ENCODE data around the gene RBM20. TPM values are rescaled to one million over a fixed set of nuclear protein-coding genes. Genes with fewer than 3 reads are reported as not detected.

The RBM20 gene
- polyA plus RNA-seq, 1 donor: 0.96 TPM

DNA sequence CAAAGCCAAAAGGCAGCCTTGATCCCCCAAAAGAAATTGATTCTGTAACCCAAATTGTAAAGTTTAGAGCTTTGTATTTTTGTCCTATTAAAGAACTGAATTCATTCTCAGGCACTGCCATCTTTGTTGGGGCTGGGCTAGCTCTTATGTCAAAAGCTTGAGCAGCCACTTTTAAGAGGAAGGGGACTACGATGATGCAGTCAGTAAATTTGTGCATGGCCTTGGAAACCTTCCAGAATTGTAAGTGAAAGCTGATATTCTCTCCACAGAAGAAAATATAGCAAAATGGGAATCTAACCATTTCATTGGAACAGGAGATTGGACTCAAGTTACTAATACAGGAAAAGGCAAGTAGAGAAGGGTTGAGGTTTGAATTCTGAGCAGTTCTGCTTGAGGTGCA, 50.1 kb downstream of the RBM20 start:
- H3K4me1 ChIP-seq (ENCODE audit: control insufficient read depth, insufficient read depth, low read length): no peaks in the 10 kb centered on the region
- no peak overlapping the region for H3K4me3 ChIP-seq (ENCODE audit: low read length)
- no peak for DNase-seq
- H3K9me3 ChIP-seq (ENCODE audit: control insufficient read depth, low read depth, low read length): no peaks in the 10 kb centered on the region
- no CpG with 5 or more reads among the region's 1 CpG for WGBS (ENCODE audit: insufficient coverage, low lambda C conversion rate)
- H3K36me3 ChIP-seq (ENCODE audit: control insufficient read depth, insufficient read depth, low read length): no peaks in the 10 kb centered on the region
- H3K27ac ChIP-seq (ENCODE audit: low read length): no peak overlapping the region
- no peaks in the 10 kb centered on the region for H3K27me3 ChIP-seq (ENCODE audit: control insufficient read depth, insufficient read depth, low read length)

- no peak for DNase-seq
- H3K9me3 ChIP-seq (ENCODE audit: control insufficient read depth, low read depth, low read length): no peaks in the 10 kb centered on the region
- no peak overlapping the region for H3K4me3 ChIP-seq (ENCODE audit: low read length)
- H3K27me3 ChIP-seq (ENCODE audit: control insufficient read depth, insufficient read depth, low read length): no peaks in the 10 kb centered on the region
- no CpG with 5 or more reads among the region's 5 CpGs for WGBS (ENCODE audit: insufficient coverage, low lambda C conversion rate)
- no peaks in the 10 kb centered on the region for H3K36me3 ChIP-seq (ENCODE audit: control insufficient read depth, insufficient read depth, low read length)
- no peaks in the 10 kb centered on the region for H3K4me1 ChIP-seq (ENCODE audit: control insufficient read depth, insufficient read depth, low read length)
- no peak overlapping the region for H3K27ac ChIP-seq (ENCODE audit: low read length)
Measured at GRCh38 chr10:110694820-110695538, 50.8 kb downstream of the RBM20 start.

DNA sequence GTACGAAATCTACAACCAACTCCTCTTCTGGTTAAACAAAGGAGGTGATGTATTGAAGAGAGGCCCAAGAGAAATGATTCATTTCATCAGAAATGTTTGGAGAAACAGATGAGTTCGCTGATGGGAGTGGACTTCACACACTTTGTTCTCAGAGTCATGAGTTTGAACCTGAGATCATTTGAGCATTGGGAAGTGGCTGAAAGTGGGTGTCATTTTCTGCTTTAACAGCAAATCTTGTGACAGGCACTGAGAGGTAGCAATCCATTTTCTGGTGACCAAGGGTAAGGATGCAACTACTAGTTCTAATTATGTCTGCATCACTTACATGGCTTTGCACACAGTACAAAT, 51.4 kb downstream of the RBM20 start:
- DNase-seq: no peak
- H3K9me3 ChIP-seq (ENCODE audit: control insufficient read depth, low read depth, low read length): no peaks in the 10 kb centered on the region
- H3K4me3 ChIP-seq (ENCODE audit: low read length): no peak overlapping the region
- no peaks in the 10 kb centered on the region for H3K27me3 ChIP-seq (ENCODE audit: control insufficient read depth, insufficient read depth, low read length)
- H3K36me3 ChIP-seq (ENCODE audit: control insufficient read depth, insufficient read depth, low read length): no peaks in the 10 kb centered on the region
- no peaks in the 10 kb centered on the region for H3K4me1 ChIP-seq (ENCODE audit: control insufficient read depth, insufficient read depth, low read length)
- 100% methylated on average over 1 of the region's 2 CpGs for WGBS (ENCODE audit: insufficient coverage, low lambda C conversion rate)
- no peak overlapping the region for H3K27ac ChIP-seq (ENCODE audit: low read length)

DNA sequence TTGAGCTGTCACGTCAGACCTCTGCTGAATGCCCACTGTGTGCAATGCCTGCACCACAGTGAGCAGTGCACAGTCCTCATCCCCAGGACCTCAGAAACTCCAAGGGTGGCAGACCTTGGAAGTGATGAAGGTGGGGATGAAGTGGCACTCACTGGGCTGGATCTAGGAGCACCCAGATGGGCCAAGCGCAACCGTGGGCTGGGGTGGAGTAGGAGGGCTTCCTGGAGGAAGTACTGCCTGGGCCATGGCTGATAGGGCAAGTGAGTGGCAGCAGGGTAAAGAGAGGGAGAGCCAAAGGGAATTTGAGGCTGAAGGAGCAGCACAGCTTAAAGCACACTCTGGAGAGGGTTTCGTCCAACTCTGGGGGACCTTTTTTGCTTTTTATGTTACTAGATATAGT, 52.3 kb downstream of the RBM20 start:
- no peaks in the 10 kb centered on the region for H3K36me3 ChIP-seq (ENCODE audit: control insufficient read depth, insufficient read depth, low read length)
- WGBS (ENCODE audit: insufficient coverage, low lambda C conversion rate): no CpG with 5 or more reads among the region's 4 CpGs
- H3K4me3 ChIP-seq (ENCODE audit: low read length): no peak overlapping the region
- H3K27ac ChIP-seq (ENCODE audit: low read length): no peak overlapping the region
- no peak for DNase-seq
- no peaks in the 10 kb centered on the region for H3K4me1 ChIP-seq (ENCODE audit: control insufficient read depth, insufficient read depth, low read length)
- H3K27me3 ChIP-seq (ENCODE audit: control insufficient read depth, insufficient read depth, low read length): no peaks in the 10 kb centered on the region
- no peaks in the 10 kb centered on the region for H3K9me3 ChIP-seq (ENCODE audit: control insufficient read depth, low read depth, low read length)

GRCh38 chr10:110698340-110698739, 54.2 kb downstream of the RBM20 start:
- no peaks in the 10 kb centered on the region for H3K4me1 ChIP-seq (ENCODE audit: control insufficient read depth, insufficient read depth, low read length)
- H3K36me3 ChIP-seq (ENCODE audit: control insufficient read depth, insufficient read depth, low read length): no peaks in the 10 kb centered on the region
- no CpG with 5 or more reads among the region's 5 CpGs for WGBS (ENCODE audit: insufficient coverage, low lambda C conversion rate)
- H3K4me3 ChIP-seq (ENCODE audit: low read length): no peak overlapping the region
- DNase-seq: no peak
- no peak overlapping the region for H3K27ac ChIP-seq (ENCODE audit: low read length)
- no peaks in the 10 kb centered on the region for H3K27me3 ChIP-seq (ENCODE audit: control insufficient read depth, insufficient read depth, low read length)
- H3K9me3 ChIP-seq (ENCODE audit: control insufficient read depth, low read depth, low read length): no peaks in the 10 kb centered on the region

DNA sequence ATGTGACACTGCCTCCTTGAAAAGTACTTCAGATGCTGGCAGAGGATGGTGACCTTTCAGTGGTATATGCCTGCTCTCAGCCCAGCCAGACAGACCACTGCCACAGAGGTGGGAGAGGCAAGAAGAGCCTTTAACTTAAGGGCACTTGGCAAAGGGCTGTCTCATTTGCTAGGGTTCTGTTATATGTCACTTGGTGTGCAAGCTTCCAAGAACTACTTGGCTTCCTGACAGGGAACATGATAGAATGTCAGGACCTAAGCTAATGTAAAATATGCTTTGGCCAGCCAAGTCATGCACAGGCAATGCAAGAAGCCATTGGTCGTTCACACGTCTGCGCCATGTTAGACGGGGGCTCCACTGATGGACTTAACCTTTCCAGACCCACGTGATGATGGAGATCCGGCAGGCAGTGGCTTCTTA, 54.7 kb downstream of the RBM20 start:
- Histone ChIP-seq H3K4me3 (ENCODE audit: low read length) (no peak overlapping the region), H3K27ac (ENCODE audit: low read length) (no peak overlapping the region), H3K36me3 (ENCODE audit: control insufficient read depth, insufficient read depth, low read length) (no peaks in the 10 kb centered on the region), H3K4me1 (ENCODE audit: control insufficient read depth, insufficient read depth, low read length) (no peaks in the 10 kb centered on the region), H3K9me3 (ENCODE audit: control insufficient read depth, low read depth, low read length) (no peaks in the 10 kb centered on the region), H3K27me3 (ENCODE audit: control insufficient read depth, insufficient read depth, low read length) (no peaks in the 10 kb centered on the region)
- no peak for DNase-seq
- WGBS (ENCODE audit: insufficient coverage, low lambda C conversion rate): no CpG with 5 or more reads among the region's 6 CpGs

DNA sequence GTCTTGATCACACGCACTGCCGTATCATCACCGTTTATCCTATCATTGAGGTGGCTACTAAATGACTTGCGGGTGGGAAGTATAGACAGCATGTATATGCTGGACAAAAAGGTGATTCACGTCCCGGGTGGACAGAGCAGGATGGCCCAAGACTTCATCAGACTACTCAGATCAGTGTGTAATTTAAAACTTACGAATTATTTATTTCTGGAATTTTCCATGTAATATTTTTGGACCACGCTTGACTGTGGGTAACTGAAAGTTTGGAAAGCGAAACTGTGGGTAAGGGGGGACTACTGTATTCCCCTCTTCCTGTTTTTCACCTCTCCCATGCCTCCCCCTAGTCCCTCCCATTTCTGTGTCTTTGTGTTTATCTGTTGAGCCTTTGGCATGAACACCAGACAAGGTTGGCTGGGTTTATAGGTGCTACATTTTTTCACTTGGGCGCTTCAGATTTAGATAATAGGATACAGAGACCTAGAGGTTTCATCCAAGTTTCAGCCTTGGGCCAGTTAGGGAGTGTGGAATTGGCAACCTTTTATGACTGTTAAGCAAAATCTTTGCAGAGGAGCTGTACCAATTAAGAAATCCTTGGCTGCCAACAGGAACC, 55.8 kb downstream of the RBM20 start:
- WGBS (ENCODE audit: insufficient coverage, low lambda C conversion rate): 60% methylated on average over 1 of the region's 10 CpGs
- no peaks in the 10 kb centered on the region for H3K27me3 ChIP-seq (ENCODE audit: control insufficient read depth, insufficient read depth, low read length)
- DNase-seq: no peak
- no peaks in the 10 kb centered on the region for H3K36me3 ChIP-seq (ENCODE audit: control insufficient read depth, insufficient read depth, low read length)
- no peaks in the 10 kb centered on the region for H3K4me1 ChIP-seq (ENCODE audit: control insufficient read depth, insufficient read depth, low read length)
- no peak overlapping the region for H3K27ac ChIP-seq (ENCODE audit: low read length)
- H3K4me3 ChIP-seq (ENCODE audit: low read length): no peak overlapping the region
- H3K9me3 ChIP-seq (ENCODE audit: control insufficient read depth, low read depth, low read length): no peaks in the 10 kb centered on the region

- no peak for DNase-seq
- no peak overlapping the region for H3K27ac ChIP-seq (ENCODE audit: low read length)
- no peaks in the 10 kb centered on the region for H3K27me3 ChIP-seq (ENCODE audit: control insufficient read depth, insufficient read depth, low read length)
- H3K36me3 ChIP-seq (ENCODE audit: control insufficient read depth, insufficient read depth, low read length): no peaks in the 10 kb centered on the region
- no peaks in the 10 kb centered on the region for H3K4me1 ChIP-seq (ENCODE audit: control insufficient read depth, insufficient read depth, low read length)
- no peak overlapping the region for H3K4me3 ChIP-seq (ENCODE audit: low read length)
- no CpG with 5 or more reads among the region's 10 CpGs for WGBS (ENCODE audit: insufficient coverage, low lambda C conversion rate)
- no peaks in the 10 kb centered on the region for H3K9me3 ChIP-seq (ENCODE audit: control insufficient read depth, low read depth, low read length)
Measured at GRCh38 chr10:110700947-110701616, 56.9 kb downstream of the RBM20 start.

- H3K9me3 ChIP-seq (ENCODE audit: control insufficient read depth, low read depth, low read length): no peaks in the 10 kb centered on the region
- peaks cover 4% of the 10 kb centered on the region for H3K27me3 ChIP-seq (ENCODE audit: control insufficient read depth, insufficient read depth, low read length)
- H3K36me3 ChIP-seq (ENCODE audit: control insufficient read depth, insufficient read depth, low read length): no peaks in the 10 kb centered on the region
- no peak for DNase-seq
- no peak overlapping the region for H3K27ac ChIP-seq (ENCODE audit: low read length)
- no CpG with 5 or more reads among the region's 3 CpGs for WGBS (ENCODE audit: insufficient coverage, low lambda C conversion rate)
- no peaks in the 10 kb centered on the region for H3K4me1 ChIP-seq (ENCODE audit: control insufficient read depth, insufficient read depth, low read length)
- no peak overlapping the region for H3K4me3 ChIP-seq (ENCODE audit: low read length)
Measured at GRCh38 chr10:110701617-110701971, 57.5 kb downstream of the RBM20 start.

DNA sequence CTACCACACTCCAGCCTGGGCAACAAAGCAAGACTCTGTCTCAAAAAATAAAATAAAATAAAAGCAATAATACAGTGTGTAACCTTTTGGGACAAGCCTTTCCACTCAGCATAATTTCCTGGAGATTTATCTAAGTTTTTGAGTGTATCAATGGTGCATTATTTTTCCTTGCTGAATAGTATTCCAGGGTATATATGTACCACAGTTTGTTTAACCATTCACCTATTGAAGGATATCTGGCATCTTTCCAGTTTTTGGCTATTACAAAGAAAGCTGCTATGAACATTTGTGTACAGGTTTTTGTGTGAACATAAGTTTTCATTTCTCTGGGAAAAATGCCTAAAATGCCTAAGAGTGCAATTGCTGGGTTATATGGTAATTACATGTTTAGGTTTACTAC, 59.9 kb downstream of the RBM20 start:
- DNase-seq: no peak
- Histone ChIP-seq H3K4me1 (ENCODE audit: control insufficient read depth, insufficient read depth, low read length) (no peaks in the 10 kb centered on the region), H3K36me3 (ENCODE audit: control insufficient read depth, insufficient read depth, low read length) (no peaks in the 10 kb centered on the region), H3K27ac (ENCODE audit: low read length) (no peak overlapping the region), H3K4me3 (ENCODE audit: low read length) (no peak overlapping the region), H3K9me3 (ENCODE audit: control insufficient read depth, low read depth, low read length) (no peaks in the 10 kb centered on the region), H3K27me3 (ENCODE audit: control insufficient read depth, insufficient read depth, low read length) (peaks cover 4% of the 10 kb centered on the region)
